DMS 273 treated with DMSO at 0.1 percent for 48 hours (cell line): ENCODE data around the gene NACA.

Experiments
- DNase-seq: peaks from one replicate; lab custom pipeline; 2025; lab: John Stamatoyannopoulos, UW

The NACA gene

GRCh38 chr12:56687223-56688128, 37.6 kb downstream of the NACA start:
- no peak for DNase-seq

DNA sequence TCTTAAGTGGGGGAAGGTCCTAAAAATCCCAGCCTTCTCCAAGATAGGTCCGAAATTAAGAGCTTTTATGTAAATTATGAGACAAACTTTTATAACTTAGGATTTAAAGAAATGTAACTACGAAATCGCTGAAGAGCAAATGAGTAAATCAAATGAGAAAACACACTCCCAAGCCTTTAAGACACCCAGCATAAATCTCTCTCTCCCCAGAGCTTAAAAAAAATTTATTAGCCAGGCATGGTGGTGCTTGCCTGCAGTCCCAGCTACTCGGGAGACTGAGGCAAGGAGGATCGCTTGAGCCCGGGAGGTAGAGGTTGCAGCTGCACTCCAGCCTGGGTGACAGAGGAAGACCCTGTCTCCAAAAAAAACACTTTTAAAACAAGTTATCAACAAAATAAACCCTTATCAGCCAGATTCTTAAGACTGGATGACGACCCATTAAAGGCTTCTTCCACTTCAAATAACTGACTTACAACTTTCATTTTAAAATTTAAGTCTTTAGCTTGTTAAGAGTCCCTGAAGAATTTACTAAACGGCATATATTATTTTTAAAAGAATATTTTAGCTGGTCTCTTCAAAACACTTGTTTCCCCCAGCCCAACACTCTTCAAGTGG, 40.2 kb downstream of the NACA start:
- no peak for DNase-seq

- no peak for DNase-seq
These were observed 42.8 kb downstream of the NACA start for GRCh38 chr12:56682323-56682722.

DNA sequence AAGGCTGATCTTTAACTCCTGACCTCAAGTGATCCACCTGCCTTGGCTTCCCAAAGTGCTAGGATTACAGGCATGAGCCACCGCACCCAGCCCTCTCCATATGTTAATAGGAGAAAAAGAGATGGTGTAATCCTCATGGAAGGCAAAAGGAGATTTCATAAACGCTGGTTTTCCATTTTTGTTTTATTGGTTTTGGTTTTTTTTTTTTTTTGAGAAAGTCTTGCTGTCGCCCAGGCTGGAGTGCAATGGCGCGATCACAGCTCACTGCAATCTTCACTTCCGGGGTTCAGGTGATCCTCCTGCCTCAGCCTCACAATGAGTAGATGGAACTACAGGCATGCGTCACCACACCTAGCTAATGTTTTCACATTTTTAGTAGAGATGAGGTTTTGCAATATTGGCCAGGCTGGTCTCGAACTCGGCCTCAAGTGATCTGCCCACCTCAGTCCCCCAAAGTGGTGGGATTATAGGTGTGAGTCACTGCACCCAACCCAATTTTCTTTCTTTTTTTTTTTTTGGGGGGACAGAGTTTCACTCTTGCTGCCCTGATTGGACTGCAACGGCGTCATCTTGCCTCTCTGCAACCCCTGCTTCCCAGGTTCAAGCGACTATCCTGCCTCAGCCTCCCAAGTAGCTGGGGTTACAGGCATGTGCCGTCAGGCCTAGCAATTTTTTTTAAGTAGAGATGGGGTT, 45.1 kb downstream of the NACA start:
- no peak for DNase-seq

DNA sequence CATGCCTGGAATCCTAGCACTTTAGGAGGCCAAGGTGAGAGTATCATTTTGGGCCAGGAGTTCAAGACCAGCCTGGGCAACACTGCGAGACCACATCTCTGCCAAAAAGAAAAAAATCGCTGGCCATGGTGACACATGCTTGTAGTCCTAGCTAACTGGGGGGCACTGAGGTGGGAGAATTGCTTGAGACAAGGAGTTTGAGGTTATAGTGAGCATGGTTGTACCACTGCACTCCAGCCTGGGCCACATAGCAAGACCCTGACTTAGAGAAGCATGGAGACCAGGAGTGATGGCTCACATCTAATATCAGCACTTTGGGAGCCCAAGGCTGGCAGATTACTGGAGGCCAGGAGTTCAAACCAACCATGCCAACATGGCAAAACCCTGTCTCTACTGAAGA, 46.2 kb downstream of the NACA start:
- DNase-seq: no peak

DNA sequence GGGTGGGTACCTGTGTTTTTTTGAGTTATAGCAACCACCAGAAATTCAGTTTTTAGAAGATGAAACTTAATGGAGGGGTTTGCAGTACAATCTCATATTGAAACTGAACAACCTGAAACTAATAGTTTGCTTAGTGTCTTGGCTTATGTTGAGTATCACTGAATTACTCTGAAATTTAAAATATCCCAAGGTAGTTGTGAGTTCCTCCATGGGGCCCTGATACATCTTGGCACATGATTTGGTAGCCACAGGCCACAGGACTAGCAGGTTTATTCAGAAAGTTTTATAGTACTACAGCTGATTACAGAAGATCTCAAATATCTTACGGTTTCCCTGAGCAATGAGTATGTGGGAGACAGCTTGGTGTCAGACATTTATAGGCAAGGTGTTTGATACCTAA, 47.4 kb downstream of the NACA start:
- no peak for DNase-seq

GRCh38 chr12:56676851-56677580, 48.1 kb downstream of the NACA start:
- DNase-seq: no peak

DNA sequence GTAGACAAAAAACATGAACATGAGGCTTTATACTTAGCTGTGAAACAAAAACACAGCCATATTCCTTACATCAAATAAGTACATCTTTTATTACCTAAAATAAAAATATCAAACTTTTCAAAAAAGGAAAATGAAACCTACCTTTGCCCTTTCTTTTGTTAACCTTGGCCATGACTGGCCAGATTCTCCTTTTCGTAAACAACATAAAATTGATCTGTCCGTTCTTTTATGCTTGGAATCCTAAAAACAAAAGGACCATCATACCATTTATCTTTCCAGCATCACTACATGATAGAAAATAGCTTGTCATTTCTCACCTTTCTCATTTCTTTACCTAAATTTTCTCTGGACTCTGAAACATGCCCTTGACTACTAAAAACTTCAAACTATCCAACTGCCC, 53.5 kb downstream of the NACA start:
- DNase-seq: no peak

DNA sequence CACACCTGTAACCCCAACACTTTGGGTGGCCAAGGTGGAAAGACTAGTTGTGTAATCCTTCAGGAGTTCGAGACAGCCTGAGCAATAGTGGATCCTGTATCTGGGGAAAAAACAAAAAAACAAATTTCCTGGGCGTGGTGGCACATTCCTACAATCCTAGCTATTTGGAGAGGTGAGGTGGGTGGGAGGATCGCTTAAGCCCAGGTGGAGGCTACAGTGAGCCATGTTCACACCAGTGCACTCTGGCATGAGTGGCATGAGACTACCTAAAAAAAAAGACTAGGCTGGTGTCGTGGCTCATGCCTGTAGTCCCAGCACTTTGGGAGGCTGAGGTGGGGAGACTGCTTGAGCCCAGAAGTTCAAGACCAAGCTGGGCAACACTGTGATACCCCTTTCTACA, 54.3 kb downstream of the NACA start:
- DNase-seq: no peak

- no peak for DNase-seq
These were observed 57.0 kb downstream of the NACA start for GRCh38 chr12:56668197-56668457.
